HAP-1 (cell line): ENCODE measurements around the gene RPS19BP1.
A peak's percentile ranks its signal among the peaks of the same experiment; 100 is the strongest.

Source experiments
- DNase-seq, 2 experiments: peaks; one replicate each; pipeline ENCODE4 v3.0.0-alpha.2; 2016 to 2020; ENCODE audit warnings: low spot score in 2 of 2
- H3K27me3 ChIP-seq: fragments of 250-450 bp; sonication (Bioruptor Pico); 2 replicates; pipeline ENCODE4 v1.5.1; 2020; ENCODE audit warnings: low read depth, mild to moderate bottlenecking, moderate library complexity
- H3K36me3 ChIP-seq: fragments of 250-450 bp; sonication (Bioruptor Pico); replicated peaks from 2 replicates; pipeline ENCODE4 v1.5.1; 2020; ENCODE audit warnings: mild to moderate bottlenecking
- H3K4me1 ChIP-seq: fragments of 250-450 bp; sonication (Bioruptor Pico); 2 replicates; pipeline ENCODE4 v1.5.1; 2020; ENCODE audit warnings: mild to moderate bottlenecking
- H3K4me3 ChIP-seq: fragments of 250-450 bp; sonication (Bioruptor Pico); 2 replicates; pipeline ENCODE4 v1.5.1; 2020; ENCODE audit warnings: mild to moderate bottlenecking, moderate library complexity
- H3K9me3 ChIP-seq: fragments of 250-450 bp; sonication (Bioruptor Pico); 2 replicates; pipeline ENCODE4 v1.5.1; 2020; ENCODE audit warnings: mild to moderate bottlenecking, moderate library complexity
- in situ Hi-C: fragments of 300-500 bp; cut with MboI; formaldehyde crosslinking; loops from 3 replicates; pipeline ENCODE4 v1.14.3; 2020; ENCODE audit warnings: low sequenced_read_pairs, inconsistent platforms, mixed read lengths

The RPS19BP1 gene

GRCh38 chr22:39532215-39533073 lies at the start of gene RPS19BP1:
Gene RPS19BP1 (minus strand): TSS chr22:39532748. CDS start chr22:39532738, 10 bp downstream.
- Histone ChIP-seq H3K27me3 (no peaks in the 10 kb centered on the region), H3K4me1 (peaks cover 28% of the 10 kb centered on the region), H3K36me3 (peaks cover 37% of the 10 kb centered on the region), H3K9me3 (no peaks in the 10 kb centered on the region; the same call in 1 of the 2 replicates), H3K4me3 (peak within 1 kb of the TSS; percentile 95)
- in situ Hi-C loops: loop anchor here (10.0 kb wide), 2 partner anchors 662 to 812 kb away; partner anchors contain the start of gene ADSL
- DNase-seq: peak; percentile 99 to 100

GRCh38 chr22:39581303-39581702 lies 48.8 kb upstream of the RPS19BP1 start:
- Histone ChIP-seq H3K36me3 (no peaks in the 10 kb centered on the region), H3K27me3 (peaks cover 11% of the 10 kb centered on the region), H3K4me3 (no peak overlapping the region), H3K9me3 (no peaks in the 10 kb centered on the region), H3K4me1 (no peaks in the 10 kb centered on the region)
- DNase-seq: no peak
- in situ Hi-C loops: no loop called here

- Histone ChIP-seq H3K36me3 (no peaks in the 10 kb centered on the region), H3K4me3 (no peak overlapping the region), H3K9me3 (no peaks in the 10 kb centered on the region), H3K4me1 (no peaks in the 10 kb centered on the region), H3K27me3 (peaks cover 14% of the 10 kb centered on the region)
- no peak for DNase-seq
- in situ Hi-C loops: no loop called here
Observed at GRCh38 chr22:39580795-39581194, 48.2 kb upstream of the RPS19BP1 start.

GRCh38 chr22:39580006-39580441 lies 47.5 kb upstream of the RPS19BP1 start:
- no peak overlapping the region for H3K4me3 ChIP-seq
- no peaks in the 10 kb centered on the region for H3K36me3 ChIP-seq
- no peak for DNase-seq
- H3K4me1 ChIP-seq: no peaks in the 10 kb centered on the region
- no peaks in the 10 kb centered on the region for H3K9me3 ChIP-seq
- peaks cover 14% of the 10 kb centered on the region for H3K27me3 ChIP-seq
- in situ Hi-C loops: no loop called here

- Histone ChIP-seq H3K4me3 (no peak overlapping the region), H3K9me3 (no peaks in the 10 kb centered on the region), H3K27me3 (peaks cover 14% of the 10 kb centered on the region), H3K36me3 (no peaks in the 10 kb centered on the region), H3K4me1 (no peaks in the 10 kb centered on the region)
- in situ Hi-C loops: no loop called here
- DNase-seq: no peak
Observed at GRCh38 chr22:39577900-39578299, 45.4 kb upstream of the RPS19BP1 start.

- in situ Hi-C loops: no loop called here
- no peaks in the 10 kb centered on the region for H3K4me1 ChIP-seq
- H3K4me3 ChIP-seq: no peak overlapping the region
- H3K9me3 ChIP-seq: no peaks in the 10 kb centered on the region
- DNase-seq: no peak
- peaks cover 14% of the 10 kb centered on the region for H3K27me3 ChIP-seq
- H3K36me3 ChIP-seq: no peaks in the 10 kb centered on the region
Observed at GRCh38 chr22:39577366-39577765, 44.8 kb upstream of the RPS19BP1 start.

GRCh38 chr22:39576027-39576426 lies 43.5 kb upstream of the RPS19BP1 start:
- Histone ChIP-seq H3K36me3 (no peaks in the 10 kb centered on the region), H3K27me3 (peaks cover 14% of the 10 kb centered on the region), H3K9me3 (no peaks in the 10 kb centered on the region), H3K4me1 (no peaks in the 10 kb centered on the region), H3K4me3 (no peak overlapping the region)
- in situ Hi-C loops: no loop called here
- no peak for DNase-seq

- Histone ChIP-seq H3K4me3 (no peak overlapping the region), H3K4me1 (no peaks in the 10 kb centered on the region), H3K9me3 (no peaks in the 10 kb centered on the region), H3K27me3 (peaks cover 14% of the 10 kb centered on the region), H3K36me3 (no peaks in the 10 kb centered on the region)
- in situ Hi-C loops: no loop called here
- DNase-seq: no peak
Observed at GRCh38 chr22:39575552-39575825, 42.9 kb upstream of the RPS19BP1 start.

- DNase-seq: no peak
- in situ Hi-C loops: no loop called here
- peaks cover 14% of the 10 kb centered on the region for H3K27me3 ChIP-seq
- H3K36me3 ChIP-seq: no peaks in the 10 kb centered on the region
- no peaks in the 10 kb centered on the region for H3K9me3 ChIP-seq
- H3K4me3 ChIP-seq: no peak overlapping the region
- H3K4me1 ChIP-seq: no peaks in the 10 kb centered on the region
Observed at GRCh38 chr22:39574779-39575551, 42.4 kb upstream of the RPS19BP1 start.

- H3K4me3 ChIP-seq: no peak overlapping the region
- H3K36me3 ChIP-seq: no peaks in the 10 kb centered on the region
- no peak for DNase-seq
- no peaks in the 10 kb centered on the region for H3K4me1 ChIP-seq
- in situ Hi-C loops: no loop called here
- H3K9me3 ChIP-seq: no peaks in the 10 kb centered on the region
- peaks cover 4% of the 10 kb centered on the region for H3K27me3 ChIP-seq
Observed at GRCh38 chr22:39571538-39571937, 39.0 kb upstream of the RPS19BP1 start.

GRCh38 chr22:39570665-39571064 lies 38.1 kb upstream of the RPS19BP1 start, which contains the start of gene CACNA1I:
Gene CACNA1I (plus strand): TSS chr22:39570753. CDS start chr22:39570753, 0 bp downstream.
- in situ Hi-C loops: no loop called here
- no peak for DNase-seq
- Histone ChIP-seq H3K9me3 (no peaks in the 10 kb centered on the region), H3K36me3 (no peaks in the 10 kb centered on the region), H3K4me3 (no peak within 1 kb of the TSS), H3K27me3 (no peaks in the 10 kb centered on the region), H3K4me1 (no peaks in the 10 kb centered on the region)

- no peak for DNase-seq
- Histone ChIP-seq H3K9me3 (no peaks in the 10 kb centered on the region), H3K4me1 (no peaks in the 10 kb centered on the region), H3K4me3 (no peak overlapping the region), H3K36me3 (no peaks in the 10 kb centered on the region), H3K27me3 (no peaks in the 10 kb centered on the region)
- in situ Hi-C loops: no loop called here
Observed at GRCh38 chr22:39570226-39570625, 37.7 kb upstream of the RPS19BP1 start.

- Histone ChIP-seq H3K9me3 (no peaks in the 10 kb centered on the region), H3K4me3 (no peak overlapping the region), H3K36me3 (no peaks in the 10 kb centered on the region), H3K27me3 (no peaks in the 10 kb centered on the region), H3K4me1 (no peaks in the 10 kb centered on the region)
- in situ Hi-C loops: no loop called here
- DNase-seq: no peak
Observed at GRCh38 chr22:39569066-39569465, 36.5 kb upstream of the RPS19BP1 start.
